SIG-M5 treated with dmso at 0.1 percent for 504 hours (cell line): ENCODE data around the gene CRPPA.

ENCODE experiments used
- DNase-seq: peaks from one replicate; lab custom pipeline; 2025; ENCODE audit not compliant: unreplicated experiment; lab: John Stamatoyannopoulos, UW

Gene CRPPA

GRCh38 chr7:16423761-16424160 lies 2.4 kb upstream of the CRPPA start:
- no peak for DNase-seq

DNA sequence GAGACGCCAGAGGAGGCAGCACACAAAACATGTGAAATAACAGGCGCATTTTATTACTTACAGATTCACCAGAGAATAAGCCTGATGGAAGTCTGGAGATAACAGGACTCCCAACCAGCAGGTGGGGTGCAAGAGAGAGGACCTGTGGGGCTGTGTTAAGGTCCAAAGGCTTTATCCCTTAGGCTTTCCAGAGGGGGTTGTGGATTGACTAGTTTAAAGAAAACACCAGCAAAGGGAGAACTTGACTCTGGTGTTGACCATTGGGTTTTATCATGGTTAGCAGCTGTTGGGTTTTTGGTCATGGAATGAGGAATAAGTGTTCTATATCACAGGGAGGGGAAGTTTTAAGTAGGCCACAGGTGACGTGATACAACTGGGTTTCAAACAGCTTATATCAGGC lies 1.6 kb upstream of the CRPPA start:
- DNase-seq, result no peak

GRCh38 chr7:16422103-16422435 lies 731 bp upstream of the CRPPA start:
- DNase-seq, result peak; percentile 26

DNA sequence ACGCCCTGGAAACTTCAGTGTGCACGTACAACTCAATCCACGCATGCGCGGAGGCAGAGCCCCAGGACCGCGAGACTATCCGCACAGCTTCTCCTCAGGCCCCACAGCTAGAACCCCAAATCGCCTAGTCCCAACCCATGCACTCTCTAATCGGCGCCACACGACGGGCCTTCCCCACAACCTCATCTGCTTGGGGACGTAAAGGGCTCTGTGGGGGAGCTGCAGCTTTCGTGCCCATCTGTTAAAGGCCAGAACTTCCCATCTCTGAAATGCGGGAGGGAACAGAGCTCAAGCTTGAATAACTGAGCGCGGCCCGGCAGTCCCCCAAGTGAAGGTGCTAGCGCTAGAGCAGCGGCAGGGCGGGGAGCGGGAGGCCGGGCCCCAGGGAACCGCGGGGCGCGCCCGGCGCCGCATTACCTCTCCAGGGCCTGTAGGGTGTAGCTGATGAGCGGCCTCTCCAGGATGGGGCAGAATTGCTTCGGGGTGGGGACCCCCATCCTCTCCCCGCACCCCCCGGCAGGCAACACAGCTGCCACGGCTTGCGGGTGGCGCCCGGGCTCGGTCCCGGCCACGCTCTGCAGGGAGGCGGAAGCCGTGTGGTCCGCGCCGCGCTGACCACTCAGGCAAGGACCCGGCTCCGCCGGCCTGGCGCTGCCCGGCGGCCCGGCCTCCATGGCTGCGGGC lies 547 bp downstream of the CRPPA start:
- peak; percentile 82 for DNase-seq

GRCh38 chr7:16420329-16420648 lies 1.0 kb downstream of the CRPPA start:
- no peak for DNase-seq

GRCh38 chr7:16419859-16420258 lies 1.5 kb downstream of the CRPPA start:
- no peak for DNase-seq

DNA sequence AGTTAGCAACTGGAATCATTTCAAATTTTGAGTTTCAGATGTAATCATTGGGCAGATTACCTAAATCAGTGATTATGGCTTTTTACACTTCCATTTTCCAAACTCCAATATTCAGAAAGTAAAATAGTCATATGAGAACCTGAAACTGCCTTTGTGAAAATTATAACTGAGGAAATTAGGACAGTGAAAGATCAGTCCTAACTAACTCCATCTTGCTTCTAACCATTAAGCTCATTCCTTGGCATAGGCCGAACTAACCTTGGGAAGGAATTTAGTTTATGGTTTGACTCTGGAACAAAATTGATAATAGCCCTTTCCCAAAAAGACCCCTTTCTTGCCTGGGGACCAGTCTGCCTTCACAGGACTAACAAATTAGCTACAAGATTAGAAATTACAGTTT lies 2.2 kb downstream of the CRPPA start:
- DNase-seq, result no peak

DNA sequence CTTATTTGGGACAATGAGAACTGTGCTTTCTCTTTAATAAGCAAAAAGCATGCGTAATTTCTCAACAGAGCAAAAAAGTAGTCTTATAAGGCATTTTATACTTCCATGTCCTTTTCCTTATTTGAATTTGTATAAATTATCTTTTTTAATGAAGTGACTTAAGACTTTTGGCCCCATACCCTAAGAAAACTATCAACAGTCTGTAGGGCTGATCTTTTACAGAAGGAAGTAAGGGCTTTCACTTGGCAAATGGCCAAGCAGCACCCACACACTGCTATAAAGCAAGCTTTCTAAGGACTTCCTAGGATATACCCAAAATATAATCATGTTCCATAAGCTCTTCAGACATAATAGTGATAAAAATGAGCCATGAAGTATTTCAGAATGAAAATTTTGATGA lies 3.4 kb downstream of the CRPPA start:
- no peak for DNase-seq

- no peak for DNase-seq
Observed at GRCh38 chr7:16416289-16417282, 4.8 kb downstream of the CRPPA start.

DNA sequence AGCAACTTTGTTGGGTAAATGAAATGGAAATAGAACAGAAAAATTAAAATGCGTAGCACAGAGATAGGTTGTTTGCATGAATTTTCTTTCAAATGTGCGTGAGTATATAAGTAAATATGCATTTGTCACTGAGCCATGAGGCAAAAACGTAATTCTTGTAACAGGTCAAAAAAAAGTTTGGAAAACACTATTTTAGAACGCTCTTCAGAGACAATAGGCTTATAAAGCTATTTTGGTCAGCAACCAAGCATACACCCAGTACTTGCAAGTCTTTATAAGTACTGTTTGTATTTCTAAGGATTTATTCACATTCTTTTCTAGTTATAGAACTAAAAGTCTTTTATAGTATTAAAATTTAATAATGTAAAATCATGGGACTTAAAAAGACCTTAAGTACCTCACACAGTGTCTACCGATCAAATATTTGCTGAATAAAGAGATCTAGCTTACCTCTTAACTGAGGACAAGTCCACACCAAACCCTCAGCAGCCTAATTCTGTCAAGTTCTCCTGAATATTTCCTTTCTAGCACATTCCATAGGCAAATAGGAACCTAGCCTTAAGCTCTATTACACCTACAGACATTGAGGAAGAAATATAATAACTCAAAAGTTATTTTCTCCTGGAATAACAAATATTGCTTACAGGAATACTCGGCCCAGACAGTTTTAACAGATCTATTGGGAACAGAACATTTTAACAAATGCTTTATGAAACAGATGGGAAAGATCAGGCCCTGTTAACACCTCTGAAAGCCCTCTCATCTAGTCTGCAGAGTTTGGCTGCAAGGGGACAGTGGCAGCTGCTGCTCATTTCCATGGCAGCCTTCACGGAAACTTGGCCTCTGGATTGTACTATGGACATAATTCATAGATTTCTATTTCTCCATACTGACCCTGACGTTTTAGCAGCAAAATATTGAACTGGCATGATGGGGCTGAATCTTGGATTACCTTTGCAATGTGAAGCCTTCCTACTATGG lies 8.8 kb downstream of the CRPPA start:
- no peak for DNase-seq

- no peak for DNase-seq
Observed at GRCh38 chr7:16411391-16411790, 9.9 kb downstream of the CRPPA start.

- no peak for DNase-seq
Observed at GRCh38 chr7:16409777-16410176, 11.6 kb downstream of the CRPPA start.

- peak; percentile 59 for DNase-seq
Observed at GRCh38 chr7:16404636-16405035, 16.7 kb downstream of the CRPPA start.

DNA sequence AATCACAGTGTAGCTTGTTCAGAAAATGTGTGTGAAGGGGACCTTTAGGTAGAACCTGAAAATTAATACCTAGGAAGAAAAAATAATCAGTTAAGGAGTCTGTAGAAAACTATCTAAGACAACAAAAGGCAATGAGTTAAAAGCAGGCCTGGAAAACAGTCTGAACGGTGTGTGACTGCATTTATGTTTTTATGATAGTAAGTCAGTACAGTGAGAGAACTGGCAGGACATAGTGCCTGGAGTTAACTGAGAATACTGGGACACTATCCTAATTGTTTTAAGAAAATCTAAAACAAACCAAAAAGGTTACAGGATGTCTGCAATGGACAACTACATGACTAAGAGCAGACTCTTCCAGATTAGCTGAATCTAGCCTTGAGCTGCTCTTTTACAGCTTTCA lies 17.9 kb downstream of the CRPPA start:
- no peak for DNase-seq

GRCh38 chr7:16402940-16403339 lies 18.4 kb downstream of the CRPPA start:
- DNase-seq, result no peak

- DNase-seq, result no peak
Observed at GRCh38 chr7:16402091-16402490, 19.2 kb downstream of the CRPPA start.

GRCh38 chr7:16400893-16401275 lies 20.5 kb downstream of the CRPPA start:
- DNase-seq, result no peak

DNA sequence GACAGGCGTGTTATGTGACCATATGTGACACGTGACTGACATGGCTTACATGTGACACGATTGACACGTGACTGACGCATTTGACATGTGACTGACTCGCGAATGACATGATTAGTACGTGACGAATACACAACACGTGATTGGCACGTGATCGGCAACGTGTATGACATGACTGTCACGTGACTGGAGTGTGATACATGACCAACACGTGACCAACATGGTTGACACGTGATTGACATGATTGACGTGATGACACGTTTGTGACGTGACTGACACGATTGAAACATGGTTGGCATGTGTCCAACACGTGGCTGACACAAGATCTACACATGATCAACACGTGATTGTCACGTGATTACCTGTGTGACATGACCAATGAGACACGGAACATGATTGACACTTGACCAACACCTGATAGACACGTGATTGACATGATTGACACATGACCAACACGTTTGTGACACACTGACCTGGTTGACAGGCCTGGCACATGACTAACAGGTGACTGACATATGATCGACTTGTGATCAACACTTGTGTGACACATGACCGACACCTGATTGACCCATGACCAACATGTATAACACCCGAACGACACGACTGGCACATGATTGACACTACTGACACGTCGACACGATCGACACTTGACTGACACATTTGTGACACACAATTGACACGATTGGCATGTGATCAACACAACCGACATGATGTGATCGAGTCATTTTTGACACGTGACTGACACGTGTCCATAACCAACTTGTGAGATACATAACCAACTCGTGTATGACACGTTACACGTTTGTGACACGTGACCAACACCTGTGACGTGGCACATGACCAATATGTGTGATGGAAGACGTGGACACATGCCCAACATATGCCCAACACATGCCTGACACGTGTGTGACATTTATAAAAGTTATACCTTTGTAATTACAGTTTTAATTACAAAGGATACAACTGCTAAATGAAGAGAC lies 21.1 kb downstream of the CRPPA start:
- DNase-seq, result no peak

DNA sequence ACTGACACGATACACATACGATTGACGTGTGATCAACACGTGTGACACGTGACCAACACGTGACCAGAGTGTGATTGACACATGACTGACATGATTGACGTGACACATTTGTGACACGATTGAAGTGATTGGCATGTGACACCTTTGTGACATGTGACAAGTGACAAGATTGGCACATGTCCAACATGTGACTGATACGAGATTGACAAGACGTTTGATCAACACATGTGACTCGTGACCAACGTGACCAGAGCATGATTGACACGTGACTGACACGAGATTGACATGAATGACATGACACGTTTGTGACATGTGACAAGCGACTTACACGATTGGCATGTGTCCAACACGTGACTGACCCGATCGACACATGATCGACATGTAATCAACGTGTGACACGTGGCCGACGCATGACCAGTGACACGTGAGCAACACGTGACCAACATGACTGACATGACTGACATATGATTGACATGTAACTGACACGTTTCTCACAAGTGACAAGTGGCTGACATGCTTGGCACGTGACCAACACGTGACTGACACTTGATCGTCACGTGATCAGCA lies 22.0 kb downstream of the CRPPA start:
- DNase-seq, result no peak
